ENCODE results near the gene MICAL2. TPM values are rescaled to one million over a fixed set of nuclear protein-coding genes. Genes with fewer than 3 reads are reported as not detected.

Gene MICAL2
- total and polyA plus RNA-seq, 2 of the 8 experiments (the other 6 are each of a cell fraction or from before 2014, with no cell fraction given) = 1.3 to 4.1 TPM

GRCh38 chr11:12066799-12067508, 43.4 kb upstream of the MICAL2 start (continued):
- TF ChIP-seq, protein P1, sequence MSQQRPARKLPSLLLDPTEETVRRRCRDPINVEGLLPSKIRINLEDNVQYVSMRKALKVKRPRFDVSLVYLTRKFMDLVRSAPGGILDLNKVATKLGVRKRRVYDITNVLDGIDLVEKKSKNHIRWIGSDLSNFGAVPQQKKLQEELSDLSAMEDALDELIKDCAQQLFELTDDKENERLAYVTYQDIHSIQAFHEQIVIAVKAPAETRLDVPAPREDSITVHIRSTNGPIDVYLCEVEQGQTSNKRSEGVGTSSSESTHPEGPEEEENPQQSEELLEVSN (IDR thresholded peaks at IDR 0.05) = 0 out of 2 replicates have a peak, but pooled peaks have one; percentile 28

All from H1 (cell line).